Glomerular visceral epithelial cell (primary cell): Measurements from ENCODE around the gene RBX1.
"Not testable (repeated sequence)": the region's sequence is repeated elsewhere in the genome, so short reads cannot be mapped to it uniquely, and the experiment has no call there.

Experiments
- DNase-seq: peaks from one replicate; pipeline ENCODE4 v3.0.0-alpha.2; 2016; ENCODE audit errors: extremely low spot score

The RBX1 gene

GRCh38 chr22:40950962-40951794 is at the start of gene RBX1:
TSS of gene RBX1 (plus strand) at chr22:40951378. CDS start at chr22:40951399, 21 bp downstream.
- peak; percentile 98 for DNase-seq

GRCh38 chr22:40904101-40904500 is 47.1 kb upstream of the RBX1 start:
- DNase-seq: no peak

- DNase-seq: no peak
Observed at GRCh38 chr22:40908895-40909294, 42.3 kb upstream of the RBX1 start.

- no peak for DNase-seq
Observed at GRCh38 chr22:40911772-40912171, 39.4 kb upstream of the RBX1 start.

- not testable (repeated sequence) for DNase-seq
Observed at GRCh38 chr22:40912987-40913386, 38.2 kb upstream of the RBX1 start.

GRCh38 chr22:40919446-40919845 is 31.7 kb upstream of the RBX1 start:
- no peak for DNase-seq

- no peak for DNase-seq
Observed at GRCh38 chr22:40920526-40920925, 30.7 kb upstream of the RBX1 start.

- peak; percentile 58 for DNase-seq
Observed at GRCh38 chr22:40922484-40923303, 28.5 kb upstream of the RBX1 start.

- no peak for DNase-seq
Observed at GRCh38 chr22:40928657-40929056, 22.5 kb upstream of the RBX1 start.

GRCh38 chr22:40932396-40932795 is 18.8 kb upstream of the RBX1 start:
- DNase-seq: no peak

GRCh38 chr22:40939202-40939601 is 12.0 kb upstream of the RBX1 start:
- no peak for DNase-seq

- DNase-seq: peak; percentile 20
Observed at GRCh38 chr22:40951795-40952605, 822 bp downstream of the RBX1 start.

GRCh38 chr22:40953471-40953870 is 2.3 kb downstream of the RBX1 start:
- no peak for DNase-seq

GRCh38 chr22:40954113-40954512 is 2.9 kb downstream of the RBX1 start:
- no peak for DNase-seq

- no peak for DNase-seq
Observed at GRCh38 chr22:40955571-40955970, 4.4 kb downstream of the RBX1 start.

- no peak for DNase-seq
Observed at GRCh38 chr22:40957601-40958000, 6.4 kb downstream of the RBX1 start.

- no peak for DNase-seq
Observed at GRCh38 chr22:40958299-40958698, 7.1 kb downstream of the RBX1 start.

GRCh38 chr22:40960145-40960544 is 9.0 kb downstream of the RBX1 start:
- DNase-seq: no peak

GRCh38 chr22:40965936-40966725 is 15.0 kb downstream of the RBX1 start:
- DNase-seq: no peak

- DNase-seq: no peak
Observed at GRCh38 chr22:40966726-40967085, 15.5 kb downstream of the RBX1 start.

GRCh38 chr22:40967111-40967760 is 16.1 kb downstream of the RBX1 start:
- no peak for DNase-seq
